SJCRH30 (cell line): ENCODE data around the gene ATOX1. TPM values are rescaled to one million over a fixed set of nuclear protein-coding genes. Genes with fewer than 3 reads are reported as not detected.
"Not testable (repeated sequence)": the region's sequence is repeated elsewhere in the genome, so short reads cannot be mapped to it uniquely, and the experiment has no call there.

Experiments
- DNase-seq, 2 experiments: peaks; one replicate each; pipeline ENCODE4 v3.0.0-alpha.2; 2015 to 2020
- H3K27ac ChIP-seq: fragments of 250-450 bp; sonication (Bioruptor Pico); 2 replicates; pipeline ENCODE4 v1.5.1; 2020; ENCODE audit warnings: mild to moderate bottlenecking, moderate library complexity
- H3K27me3 ChIP-seq: fragments of 250-450 bp; sonication (Bioruptor Pico); 2 replicates; pipeline ENCODE4 v1.5.1; 2020; ENCODE audit warnings: mild to moderate bottlenecking, moderate library complexity
- H3K36me3 ChIP-seq: fragments of 250-450 bp; sonication (Bioruptor Pico); 2 replicates; pipeline ENCODE4 v1.5.1; 2020; ENCODE audit warnings: mild to moderate bottlenecking, moderate library complexity
- H3K4me1 ChIP-seq: fragments of 250-450 bp; sonication (Bioruptor Pico); 2 replicates; pipeline ENCODE4 v1.5.1; 2020; ENCODE audit warnings: mild to moderate bottlenecking, moderate library complexity
- H3K4me3 ChIP-seq: fragments of 250-450 bp; sonication (Bioruptor Pico); 2 replicates; pipeline ENCODE4 v1.5.1; 2020; ENCODE audit warnings: mild to moderate bottlenecking, moderate library complexity
- H3K9me3 ChIP-seq: fragments of 250-450 bp; sonication (Bioruptor Pico); replicated peaks from 2 replicates; pipeline ENCODE4 v1.5.1; 2020; ENCODE audit warnings: mild to moderate bottlenecking, moderate library complexity
- total RNA-seq: library from RNA; depleted of rRNA; stranded (reverse); fragments of >200 nt; shearing (Covaris generic); gene quantifications from 2 replicates; pipeline ENCODE4 v1.2.3, GENCODE V29; 2014; rRNA removed

Gene ATOX1
- total RNA-seq, 1 experiment from 2014 or later = 68.4 TPM

DNA sequence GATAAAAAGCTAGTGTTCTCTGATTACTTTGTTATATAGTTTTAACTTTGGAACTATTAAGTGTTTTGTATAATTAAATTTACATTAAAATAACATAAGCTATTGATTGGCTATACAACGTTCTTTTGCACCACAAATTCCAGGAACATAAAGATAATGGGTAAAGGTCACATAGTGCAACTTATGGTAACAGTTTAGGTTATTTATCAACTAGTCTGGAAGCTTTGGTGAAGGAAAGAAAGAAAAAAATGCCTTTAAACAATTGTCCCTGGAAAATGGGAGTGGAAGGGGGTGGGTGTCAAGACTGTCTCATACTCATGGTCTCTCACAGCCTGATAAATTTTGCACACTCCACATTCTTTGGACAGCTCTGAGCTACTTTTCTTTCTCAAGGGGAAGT is 54.7 kb downstream of the ATOX1 start:
- Histone ChIP-seq H3K4me1 (peaks cover 41% of the 10 kb centered on the region), H3K27ac (no peak overlapping the region), H3K27me3 (no peaks in the 10 kb centered on the region), H3K36me3 (no peaks in the 10 kb centered on the region), H3K9me3 (no peaks in the 10 kb centered on the region), H3K4me3 (no peak overlapping the region)
- DNase-seq = no peak

DNA sequence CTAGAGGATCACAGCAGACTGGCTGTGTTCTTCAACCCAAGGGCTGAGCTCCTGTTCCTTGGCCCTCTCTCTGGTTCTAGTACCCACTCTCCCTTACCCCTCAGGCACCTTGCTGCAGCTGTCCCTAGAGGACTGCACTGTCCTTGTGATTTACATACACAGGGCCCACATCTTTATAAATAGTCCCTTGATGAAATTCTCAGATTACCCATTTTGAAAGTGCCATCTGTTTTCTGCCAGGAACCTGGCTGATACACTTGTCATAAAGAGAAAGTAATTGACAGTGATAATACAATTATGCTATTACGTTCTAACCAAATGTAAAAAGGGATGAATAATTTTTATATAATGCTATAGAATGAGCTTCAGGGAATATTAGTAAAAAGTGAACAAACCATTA is 55.2 kb downstream of the ATOX1 start:
- peak; percentile 57 to 80 for DNase-seq
- Histone ChIP-seq H3K9me3 (no peaks in the 10 kb centered on the region), H3K36me3 (no peaks in the 10 kb centered on the region), H3K27ac (no peak overlapping the region), H3K27me3 (no peaks in the 10 kb centered on the region), H3K4me1 (peaks cover 39% of the 10 kb centered on the region), H3K4me3 (no peak overlapping the region)

DNA sequence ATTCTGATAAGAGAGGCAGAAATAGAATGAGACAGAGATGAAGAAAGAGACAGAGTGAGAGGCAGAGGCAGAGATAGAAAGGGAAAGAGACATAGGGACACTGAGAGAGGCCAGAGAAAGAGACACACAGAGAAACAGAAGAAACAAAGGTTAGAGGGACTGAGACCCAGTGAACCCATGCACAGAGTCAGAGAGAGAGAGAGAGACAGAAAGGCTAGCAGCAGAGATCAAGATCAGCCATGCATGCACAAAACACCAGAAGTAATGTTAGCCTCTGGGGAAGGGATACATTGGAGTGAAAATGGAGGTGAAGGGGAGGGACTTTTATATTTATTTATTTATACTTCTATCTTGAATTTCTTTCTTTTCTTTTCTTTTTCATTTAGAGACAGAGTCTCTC is 57.6 kb downstream of the ATOX1 start:
- H3K27ac ChIP-seq = no peak overlapping the region
- H3K9me3 ChIP-seq = no peaks in the 10 kb centered on the region
- H3K4me3 ChIP-seq = no peak overlapping the region
- no peak for DNase-seq
- no peaks in the 10 kb centered on the region for H3K36me3 ChIP-seq
- peaks cover 32% of the 10 kb centered on the region for H3K4me1 ChIP-seq
- no peaks in the 10 kb centered on the region for H3K27me3 ChIP-seq

DNA sequence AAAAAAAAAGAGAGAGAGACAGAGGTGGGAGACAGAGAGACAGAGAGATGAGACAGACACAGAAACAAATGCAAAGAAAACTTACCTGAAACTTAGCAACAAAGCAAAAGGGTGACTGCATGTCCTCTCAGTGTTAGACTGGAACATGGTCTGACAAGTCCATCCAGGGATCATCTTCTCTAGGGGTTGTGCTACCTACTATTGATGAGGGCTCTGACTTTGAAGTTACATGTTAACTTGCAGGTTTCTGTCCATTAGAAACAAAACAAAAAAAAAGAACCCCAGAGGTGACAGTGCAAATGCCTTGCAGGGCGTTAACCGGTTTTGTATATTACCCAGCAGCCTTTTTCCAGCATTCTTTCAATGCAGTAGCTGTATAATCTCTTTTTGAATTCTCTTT is 58.1 kb downstream of the ATOX1 start:
- no peak for DNase-seq
- Histone ChIP-seq H3K4me3 (no peak overlapping the region), H3K9me3 (no peaks in the 10 kb centered on the region), H3K4me1 (peaks cover 37% of the 10 kb centered on the region), H3K27me3 (no peaks in the 10 kb centered on the region), H3K36me3 (no peaks in the 10 kb centered on the region), H3K27ac (no peak overlapping the region)

DNA sequence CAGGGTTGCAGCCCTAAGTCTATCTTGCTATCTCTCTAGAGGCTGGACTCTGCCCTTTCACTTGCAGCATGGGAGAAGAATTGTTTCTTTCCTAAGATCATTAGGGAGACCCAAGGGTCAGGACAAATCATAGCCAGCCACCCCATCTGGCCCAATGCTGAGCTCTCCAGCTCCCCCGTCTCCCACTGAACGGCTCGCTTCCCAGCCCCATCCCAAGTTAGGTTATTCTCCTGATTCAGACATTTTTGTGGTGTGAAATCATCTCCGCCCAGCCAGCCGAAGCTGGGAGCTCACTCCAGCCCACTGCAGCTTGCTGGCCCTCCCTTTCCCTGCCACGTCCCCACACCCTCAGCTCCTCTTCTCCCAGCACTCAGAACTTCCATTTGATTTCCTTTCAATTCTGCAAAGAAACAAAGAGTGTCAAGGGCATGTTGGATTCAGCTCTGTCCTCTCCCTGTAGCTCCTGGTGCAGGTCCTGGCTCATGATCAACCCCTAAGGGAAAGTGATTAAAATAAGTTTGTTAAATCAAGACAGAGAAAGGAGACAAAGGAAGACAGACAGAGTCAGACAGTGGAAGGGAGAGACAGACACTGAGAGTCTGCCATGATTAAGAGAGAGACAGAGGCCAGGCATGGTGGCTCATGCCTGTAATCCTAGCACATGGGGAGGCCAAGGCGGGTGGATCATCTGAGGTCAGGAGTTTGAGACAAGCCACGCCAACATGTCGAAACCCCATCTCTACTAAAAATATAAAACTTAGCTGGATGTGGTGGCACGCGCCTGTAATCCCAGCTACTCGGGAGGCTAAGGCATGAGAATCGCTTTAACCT is 59.1 kb downstream of the ATOX1 start:
- Histone ChIP-seq H3K27ac (peak overlapping the region; percentile 76), H3K36me3 (no peaks in the 10 kb centered on the region), H3K4me3 (no peak overlapping the region), H3K27me3 (no peaks in the 10 kb centered on the region), H3K9me3 (no peaks in the 10 kb centered on the region), H3K4me1 (peaks cover 45% of the 10 kb centered on the region)
- DNase-seq = peak; percentile 90 to 91

DNA sequence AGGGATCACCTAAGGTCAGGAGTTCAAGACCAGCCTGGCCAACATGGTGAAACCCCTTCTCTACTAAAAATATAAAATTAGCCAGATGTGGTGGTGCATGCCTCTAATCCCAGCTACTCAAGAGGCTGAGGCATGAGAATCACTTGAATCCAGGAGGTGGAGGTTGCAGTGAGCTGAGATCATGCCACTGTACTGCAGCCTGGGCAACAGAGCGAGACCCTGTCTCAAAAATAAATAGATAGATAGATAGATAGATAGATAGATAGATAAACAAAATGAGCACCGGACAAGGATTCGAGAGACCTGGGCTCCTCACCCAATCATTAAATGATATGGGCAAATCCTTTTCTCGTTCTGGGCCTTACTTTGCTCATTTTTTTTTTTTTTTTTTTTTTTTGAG is 60.4 kb downstream of the ATOX1 start:
- not testable (repeated sequence) for DNase-seq, H3K4me3 ChIP-seq
- peaks cover 48% of the 10 kb centered on the region for H3K4me1 ChIP-seq

DNA sequence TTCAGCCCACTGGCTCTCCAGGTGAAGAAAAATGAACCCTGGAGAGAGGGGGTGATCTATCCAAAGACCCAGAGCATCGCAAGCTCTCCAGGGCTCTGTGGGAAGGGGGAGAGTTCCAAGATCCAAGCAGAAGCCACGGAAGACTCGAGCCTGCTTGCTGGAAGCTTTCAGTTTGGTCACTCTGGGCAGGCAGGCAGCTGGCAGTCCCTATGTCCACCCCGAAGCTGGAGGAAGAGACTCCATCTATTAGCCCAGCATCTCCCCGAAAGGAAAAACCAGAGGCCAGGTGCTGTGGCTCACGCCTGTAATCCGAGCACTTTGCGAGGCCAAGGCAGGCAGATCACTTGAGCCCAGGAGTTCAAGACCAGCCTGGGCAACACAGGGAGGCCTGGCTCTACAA is 61.0 kb downstream of the ATOX1 start:
- DNase-seq = peak; percentile 65 to 78
- peaks cover 48% of the 10 kb centered on the region for H3K4me1 ChIP-seq

More for the DNA sequence above, 60.4 kb downstream of the ATOX1 start:
- H3K36me3 ChIP-seq, H3K27me3 ChIP-seq, H3K27ac ChIP-seq, H3K9me3 ChIP-seq: not testable (repeated sequence)

DNA sequence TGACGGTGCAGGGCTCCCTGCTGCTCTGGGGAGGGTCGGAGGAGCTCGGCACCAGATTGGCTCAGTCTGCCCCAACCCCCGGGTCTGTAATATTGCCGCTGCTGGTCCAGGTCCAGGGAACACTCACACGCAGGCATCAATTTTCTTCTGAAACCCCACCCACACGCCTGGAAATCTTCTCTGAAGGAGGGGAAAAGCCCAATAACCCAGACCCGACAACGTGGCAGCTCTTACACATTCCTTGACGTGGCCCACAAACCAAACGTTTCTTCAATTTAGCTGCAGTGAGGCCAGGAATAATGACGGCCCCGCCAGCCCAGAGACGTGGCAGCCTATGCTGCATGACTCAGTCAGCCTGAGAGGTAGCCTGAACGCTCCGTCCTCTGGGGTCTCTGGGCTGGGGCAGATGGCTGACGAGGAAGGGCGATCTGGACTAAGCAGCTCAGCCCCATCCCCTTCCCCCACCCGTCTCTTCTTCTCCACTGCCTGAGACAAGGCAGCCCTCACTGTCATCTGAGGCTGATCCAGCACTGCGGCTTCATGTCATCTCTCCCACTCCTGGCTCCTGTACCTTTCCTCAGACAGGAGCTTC is 61.9 kb downstream of the ATOX1 start:
- H3K4me3 ChIP-seq = peak overlapping the region; percentile 51
- no peaks in the 10 kb centered on the region for H3K9me3 ChIP-seq
- no peaks in the 10 kb centered on the region for H3K36me3 ChIP-seq
- peaks cover 50% of the 10 kb centered on the region for H3K4me1 ChIP-seq
- H3K27me3 ChIP-seq = no peaks in the 10 kb centered on the region
- peak; percentile 73 to 79 for DNase-seq
- peak overlapping the region; percentile 73 for H3K27ac ChIP-seq

More for the DNA sequence above, 61.0 kb downstream of the ATOX1 start:
- H3K9me3 ChIP-seq = no peaks in the 10 kb centered on the region
- H3K4me3 ChIP-seq = peak overlapping the region; percentile 51
- H3K36me3 ChIP-seq = no peaks in the 10 kb centered on the region
- no peaks in the 10 kb centered on the region for H3K27me3 ChIP-seq
- H3K27ac ChIP-seq = peak overlapping the region; percentile 73

DNA sequence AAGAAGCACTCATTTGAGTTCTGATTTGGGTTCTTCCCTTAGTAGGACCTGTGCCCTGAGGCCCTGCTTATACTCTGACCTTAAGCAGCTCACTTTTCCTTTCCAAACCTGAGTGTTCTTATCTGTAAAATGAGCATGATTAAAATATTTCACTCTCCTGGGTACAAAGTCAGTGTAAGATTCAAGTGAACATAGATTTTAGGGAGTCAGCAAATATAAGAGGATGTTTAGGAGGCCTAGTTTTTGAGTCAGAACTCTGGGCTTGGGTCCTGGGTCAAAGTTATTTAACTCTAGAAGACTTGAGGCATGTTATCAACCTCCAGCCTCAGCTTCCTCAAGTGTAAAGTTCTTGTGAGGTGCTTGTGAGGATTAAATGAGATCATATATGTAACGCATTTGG is 63.0 kb downstream of the ATOX1 start:
- H3K4me3 ChIP-seq = no peak overlapping the region
- peak overlapping the region; percentile 73; the same call in 1 of the 2 replicates for H3K27ac ChIP-seq
- no peaks in the 10 kb centered on the region for H3K27me3 ChIP-seq
- no peak for DNase-seq
- no peaks in the 10 kb centered on the region for H3K36me3 ChIP-seq
- peaks cover 50% of the 10 kb centered on the region for H3K4me1 ChIP-seq
- no peaks in the 10 kb centered on the region for H3K9me3 ChIP-seq

DNA sequence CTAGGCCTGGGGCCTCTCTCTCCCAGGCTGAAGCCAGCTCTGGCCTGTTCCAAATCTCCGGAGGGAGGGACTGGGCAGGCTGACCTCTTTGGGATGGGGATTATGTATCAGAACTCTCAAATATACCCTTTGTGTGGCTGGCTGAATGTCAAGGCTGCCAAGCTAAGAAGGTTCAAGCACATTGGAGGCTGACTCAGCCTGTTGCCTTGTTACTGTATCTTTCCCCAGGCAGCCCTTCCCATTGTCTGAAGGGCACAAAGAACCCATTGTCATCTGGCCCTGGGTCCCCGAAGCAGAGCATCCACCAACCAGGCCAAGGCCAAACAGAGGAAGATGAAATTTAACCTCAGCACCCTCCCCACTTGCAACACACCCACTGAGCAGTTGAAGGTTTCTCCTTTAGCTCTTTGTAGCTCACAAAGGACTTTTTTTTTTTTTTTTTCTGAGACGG is 64.4 kb downstream of the ATOX1 start:
- H3K27ac ChIP-seq = peak overlapping the region; percentile 71
- no peak overlapping the region for H3K4me3 ChIP-seq
- DNase-seq = peak; percentile 77 to 92
- H3K4me1 ChIP-seq = peaks cover 45% of the 10 kb centered on the region
- H3K27me3 ChIP-seq = no peaks in the 10 kb centered on the region
- no peaks in the 10 kb centered on the region for H3K9me3 ChIP-seq
- H3K36me3 ChIP-seq = no peaks in the 10 kb centered on the region

Other genes starting within 250 kb of the ATOX1 start
- 0.04 TPM in 1 of 2 replicates, not detected in the other for gene FAT2, start 167.3 kb downstream of the ATOX1 start, total RNA-seq
- 1,211 and 1,265 TPM in 2 replicates for gene SPARC, start 71.7 kb downstream of the ATOX1 start, total RNA-seq
- 265 and 269 TPM in 2 replicates for gene G3BP1, start 13.3 kb upstream of the ATOX1 start, total RNA-seq
- not detected in 2 replicates for gene GLRA1, start 166.2 kb upstream of the ATOX1 start, total RNA-seq